ENCODE data around the gene CMTM2. TPM values are rescaled to one million over a fixed set of nuclear protein-coding genes. Genes with fewer than 3 reads are reported as not detected.

CMTM2 gene
- total RNA-seq, 2 donors from 2014 or later: not detected

- H3K27ac Mint-ChIP-seq: no peak overlapping the region
- H3K4me3 Mint-ChIP-seq: no peak overlapping the region
- no peak for DNase-seq
- Histone ChIP-seq H3K27ac (ENCODE audit: low read depth, low read length) (no peak overlapping the region), H3K4me1 (ENCODE audit: control insufficient read depth, insufficient read depth, low read length) (no peaks in the 10 kb centered on the region), H3K9ac (ENCODE audit: extremely low read depth, low read length, poor library complexity, severe bottlenecking) (no peak overlapping the region), H3K36me3 (ENCODE audit: control insufficient read depth, insufficient read depth, low read length) (no peaks in the 10 kb centered on the region), H3K4me3 (ENCODE audit: low read length) (no peak overlapping the region), H3K9me3 (ENCODE audit: control insufficient read depth, low read length) (no peaks in the 10 kb centered on the region), H3K27me3 (ENCODE audit: control insufficient read depth, insufficient read depth, low read length, poor library complexity, severe bottlenecking) (no peaks in the 10 kb centered on the region)
- TF ChIP-seq CTCF (conservative IDR thresholded peaks at IDR 0.05): no peak
- 100% methylated on average over 1 of the region's 1 CpG; no CpG with 5 or more reads in 1 of the 2 experiments for WGBS, 2 experiments (ENCODE audit: insufficient coverage in 1 of 2, insufficient read length in 1 of 2)
- H3K9me3 Mint-ChIP-seq: no peaks in the 10 kb centered on the region
- H3K27me3 Mint-ChIP-seq (ENCODE audit: insufficient read depth): peaks cover 8% of the 10 kb centered on the region
- no peaks in the 10 kb centered on the region for H3K36me3 Mint-ChIP-seq (ENCODE audit: low read depth)
- H3K4me1 Mint-ChIP-seq: peaks cover 5% of the 10 kb centered on the region
These were observed 21.2 kb downstream of the CMTM2 start for GRCh38 chr16:66600477-66600876.

- H3K4me3 Mint-ChIP-seq: no peak overlapping the region
- no peaks in the 10 kb centered on the region for H3K36me3 Mint-ChIP-seq (ENCODE audit: low read depth)
- 88 to 91% methylated on average over 4 to 5 of the region's 5 CpGs for WGBS, 2 experiments (ENCODE audit: insufficient coverage in 1 of 2, insufficient read length in 1 of 2)
- H3K4me3 ChIP-seq (ENCODE audit: low read length): no peak overlapping the region
- H3K36me3 ChIP-seq (ENCODE audit: control insufficient read depth, insufficient read depth, low read length): no peaks in the 10 kb centered on the region
- DNase-seq: no peak
- H3K27ac ChIP-seq (ENCODE audit: low read depth, low read length): no peak overlapping the region
- no peaks in the 10 kb centered on the region for H3K9me3 Mint-ChIP-seq
- H3K27ac Mint-ChIP-seq: no peak overlapping the region
- no peaks in the 10 kb centered on the region for H3K27me3 ChIP-seq (ENCODE audit: control insufficient read depth, insufficient read depth, low read length, poor library complexity, severe bottlenecking)
- peaks cover 11% of the 10 kb centered on the region for H3K4me1 Mint-ChIP-seq
- H3K9me3 ChIP-seq (ENCODE audit: control insufficient read depth, low read length): no peaks in the 10 kb centered on the region
- H3K4me1 ChIP-seq (ENCODE audit: control insufficient read depth, insufficient read depth, low read length): peaks cover 4% of the 10 kb centered on the region
- H3K27me3 Mint-ChIP-seq (ENCODE audit: insufficient read depth): peaks cover 8% of the 10 kb centered on the region
- no peak for TF ChIP-seq CTCF (conservative IDR thresholded peaks at IDR 0.05)
- H3K9ac ChIP-seq (ENCODE audit: extremely low read depth, low read length, poor library complexity, severe bottlenecking): no peak overlapping the region
These were observed 22.2 kb downstream of the CMTM2 start for GRCh38 chr16:66601471-66601870.

GRCh38 chr16:66603537-66604375, 24.5 kb downstream of the CMTM2 start:
- H3K9me3 Mint-ChIP-seq: no peaks in the 10 kb centered on the region
- peak overlapping the region; percentile 86 for H3K27ac ChIP-seq (ENCODE audit: low read depth, low read length)
- WGBS, 2 experiments (ENCODE audit: insufficient coverage in 1 of 2, insufficient read length in 1 of 2): 16 to 17% methylated on average over 11 to 32 of the region's 32 CpGs

More at GRCh38 chr16:66603537-66604375, 24.5 kb downstream of the CMTM2 start:
- Histone ChIP-seq H3K9ac (ENCODE audit: extremely low read depth, low read length, poor library complexity, severe bottlenecking) (peak overlapping the region; percentile 44), H3K27me3 (ENCODE audit: control insufficient read depth, insufficient read depth, low read length, poor library complexity, severe bottlenecking) (no peaks in the 10 kb centered on the region), H3K4me3 (ENCODE audit: low read length) (peak overlapping the region; percentile 80), H3K4me1 (ENCODE audit: control insufficient read depth, insufficient read depth, low read length) (peaks cover 12% of the 10 kb centered on the region), H3K9me3 (ENCODE audit: control insufficient read depth, low read length) (no peaks in the 10 kb centered on the region), H3K36me3 (ENCODE audit: control insufficient read depth, insufficient read depth, low read length) (peaks cover 17% of the 10 kb centered on the region)
- H3K4me1 Mint-ChIP-seq: peaks cover 17% of the 10 kb centered on the region
- TF ChIP-seq CTCF (conservative IDR thresholded peaks at IDR 0.05): no peak
- H3K27ac Mint-ChIP-seq: peak overlapping the region; percentile 89
- peak overlapping the region; percentile 72 for H3K4me3 Mint-ChIP-seq
- no peaks in the 10 kb centered on the region for H3K36me3 Mint-ChIP-seq (ENCODE audit: low read depth)
- DNase-seq: no peak
- peaks cover 8% of the 10 kb centered on the region for H3K27me3 Mint-ChIP-seq (ENCODE audit: insufficient read depth)

All from endodermal cell (in vitro differentiated cells).